Brain microvascular endothelial cell (primary cell): ENCODE data around the gene PRKCG.

Experiments used
- DNase-seq: peaks from one replicate; pipeline ENCODE4 v3.0.0-alpha.2; 2020
- H3K27ac ChIP-seq: fragments of 250-450 bp; sonication (Bioruptor Pico); 2 replicates; pipeline ENCODE4 v1.5.1; 2020; ENCODE audit warnings: mild to moderate bottlenecking, moderate library complexity
- H3K27me3 ChIP-seq: fragments of 250-450 bp; sonication (Bioruptor Pico); replicated peaks from 2 replicates; pipeline ENCODE4 v1.5.1; 2020; ENCODE audit warnings: mild to moderate bottlenecking
- H3K36me3 ChIP-seq: fragments of 250-450 bp; sonication (Bioruptor Pico); replicated peaks from 2 replicates; pipeline ENCODE4 v1.5.1; 2020; ENCODE audit warnings: mild to moderate bottlenecking
- H3K4me3 ChIP-seq: 2 replicates; pipeline ENCODE4 v1.5.1; 2011; ENCODE audit warnings: low read depth, mild to moderate bottlenecking, control low read depth, low read length, moderate library complexity
- in situ Hi-C: cut with HindIII; loops from 2 replicates; pipeline ENCODE4 v1.10.0; 2017; ENCODE audit warnings: low sequenced_read_pairs, low pct_ligation_motif_present
- TF ChIP-seq, protein P1 (sequence below): IDR thresholded peaks from 2 replicates; pipeline ENCODE4 v1.5.1; 2011; ENCODE audit warnings: low read depth, mild to moderate bottlenecking, moderate library complexity, low read length, control low read depth, inconsistent platforms; ENCODE audit errors: missing control alignments

The PRKCG gene

DNA sequence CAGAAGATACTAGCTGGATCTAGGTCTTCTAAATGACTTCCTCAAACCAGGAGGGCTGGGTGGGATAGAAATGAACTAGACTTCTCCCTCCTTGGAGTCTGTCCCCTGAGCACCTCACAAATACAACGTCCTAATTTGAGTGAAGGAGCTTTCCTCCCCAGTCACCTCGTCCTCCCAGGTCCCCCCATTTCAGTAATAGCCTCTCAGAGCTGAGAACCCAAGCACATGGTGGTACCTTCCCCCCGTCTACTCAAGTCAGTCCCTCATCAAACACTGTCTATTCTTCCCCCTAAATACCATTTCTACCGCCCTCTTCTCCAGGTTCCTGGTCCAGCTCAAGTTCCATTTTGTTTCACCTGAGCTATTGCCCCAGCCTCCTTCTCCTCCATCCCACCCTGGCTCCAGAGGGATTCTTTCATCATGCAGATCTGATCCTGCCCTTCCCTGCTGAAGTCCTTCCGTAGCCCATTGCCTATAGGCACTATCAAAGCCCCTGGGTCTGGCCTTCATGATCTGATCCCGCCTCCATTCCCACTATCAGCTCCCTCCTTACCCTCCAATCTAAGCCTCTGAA, 5.3 kb upstream of the PRKCG start:
- Histone ChIP-seq H3K27ac (no peak overlapping the region), H3K4me3 (no peak overlapping the region), H3K36me3 (peaks cover 49% of the 10 kb centered on the region), H3K27me3 (no peaks in the 10 kb centered on the region)
- TF ChIP-seq, protein P1, sequence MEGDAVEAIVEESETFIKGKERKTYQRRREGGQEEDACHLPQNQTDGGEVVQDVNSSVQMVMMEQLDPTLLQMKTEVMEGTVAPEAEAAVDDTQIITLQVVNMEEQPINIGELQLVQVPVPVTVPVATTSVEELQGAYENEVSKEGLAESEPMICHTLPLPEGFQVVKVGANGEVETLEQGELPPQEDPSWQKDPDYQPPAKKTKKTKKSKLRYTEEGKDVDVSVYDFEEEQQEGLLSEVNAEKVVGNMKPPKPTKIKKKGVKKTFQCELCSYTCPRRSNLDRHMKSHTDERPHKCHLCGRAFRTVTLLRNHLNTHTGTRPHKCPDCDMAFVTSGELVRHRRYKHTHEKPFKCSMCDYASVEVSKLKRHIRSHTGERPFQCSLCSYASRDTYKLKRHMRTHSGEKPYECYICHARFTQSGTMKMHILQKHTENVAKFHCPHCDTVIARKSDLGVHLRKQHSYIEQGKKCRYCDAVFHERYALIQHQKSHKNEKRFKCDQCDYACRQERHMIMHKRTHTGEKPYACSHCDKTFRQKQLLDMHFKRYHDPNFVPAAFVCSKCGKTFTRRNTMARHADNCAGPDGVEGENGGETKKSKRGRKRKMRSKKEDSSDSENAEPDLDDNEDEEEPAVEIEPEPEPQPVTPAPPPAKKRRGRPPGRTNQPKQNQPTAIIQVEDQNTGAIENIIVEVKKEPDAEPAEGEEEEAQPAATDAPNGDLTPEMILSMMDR = no peak
- in situ Hi-C loops = no loop called here
- DNase-seq = no peak

DNA sequence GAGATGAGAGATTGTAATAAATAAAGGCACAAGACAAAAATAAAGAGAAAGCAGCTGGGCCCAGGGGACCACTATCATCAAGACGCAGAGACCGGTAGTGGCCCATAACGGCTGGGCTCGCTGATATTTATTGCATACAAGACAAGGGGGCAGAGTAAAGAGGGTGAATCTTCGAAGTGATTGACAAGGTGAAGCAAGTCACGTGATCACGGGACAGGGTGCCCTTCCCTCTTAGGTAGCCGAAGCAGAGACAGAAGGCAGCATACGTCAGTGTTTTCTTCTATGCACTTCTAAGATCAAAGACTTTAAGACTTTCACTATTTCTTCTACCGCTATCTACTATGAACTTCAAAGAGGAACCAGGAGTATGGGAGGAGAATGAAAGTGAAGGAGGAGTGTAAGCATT, 4.6 kb upstream of the PRKCG start:
- no peak for DNase-seq
- Histone ChIP-seq H3K4me3 (no peak overlapping the region), H3K36me3 (peaks cover 43% of the 10 kb centered on the region), H3K27ac (no peak overlapping the region), H3K27me3 (peaks cover 3% of the 10 kb centered on the region)
- TF ChIP-seq, protein P1 = no peak
- in situ Hi-C loops = no loop called here

DNA sequence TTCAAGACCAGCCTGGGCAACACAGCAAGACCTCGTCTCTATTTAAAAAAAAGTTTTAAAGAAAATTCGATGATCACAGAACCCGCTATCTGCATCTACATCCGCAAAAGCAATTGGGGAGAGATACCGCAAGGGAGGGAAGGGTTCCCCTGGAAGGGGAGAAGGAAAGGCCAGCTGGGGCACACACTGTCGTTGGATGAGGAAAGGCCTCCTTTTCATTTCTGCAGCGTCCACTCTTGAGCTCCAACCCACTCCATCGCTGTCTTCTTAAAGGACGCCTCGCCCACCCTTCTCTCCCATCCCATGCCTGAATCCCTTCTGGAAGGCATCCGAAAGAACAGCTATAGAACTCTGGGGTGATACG, 3.2 kb upstream of the PRKCG start:
- Histone ChIP-seq H3K27ac (peak overlapping the region; percentile 8), H3K27me3 (peaks cover 13% of the 10 kb centered on the region), H3K36me3 (peaks cover 29% of the 10 kb centered on the region), H3K4me3 (peak overlapping the region; percentile 64)
- in situ Hi-C loops = no loop called here
- TF ChIP-seq, protein P1 = no peak
- DNase-seq = peak; percentile 49

DNA sequence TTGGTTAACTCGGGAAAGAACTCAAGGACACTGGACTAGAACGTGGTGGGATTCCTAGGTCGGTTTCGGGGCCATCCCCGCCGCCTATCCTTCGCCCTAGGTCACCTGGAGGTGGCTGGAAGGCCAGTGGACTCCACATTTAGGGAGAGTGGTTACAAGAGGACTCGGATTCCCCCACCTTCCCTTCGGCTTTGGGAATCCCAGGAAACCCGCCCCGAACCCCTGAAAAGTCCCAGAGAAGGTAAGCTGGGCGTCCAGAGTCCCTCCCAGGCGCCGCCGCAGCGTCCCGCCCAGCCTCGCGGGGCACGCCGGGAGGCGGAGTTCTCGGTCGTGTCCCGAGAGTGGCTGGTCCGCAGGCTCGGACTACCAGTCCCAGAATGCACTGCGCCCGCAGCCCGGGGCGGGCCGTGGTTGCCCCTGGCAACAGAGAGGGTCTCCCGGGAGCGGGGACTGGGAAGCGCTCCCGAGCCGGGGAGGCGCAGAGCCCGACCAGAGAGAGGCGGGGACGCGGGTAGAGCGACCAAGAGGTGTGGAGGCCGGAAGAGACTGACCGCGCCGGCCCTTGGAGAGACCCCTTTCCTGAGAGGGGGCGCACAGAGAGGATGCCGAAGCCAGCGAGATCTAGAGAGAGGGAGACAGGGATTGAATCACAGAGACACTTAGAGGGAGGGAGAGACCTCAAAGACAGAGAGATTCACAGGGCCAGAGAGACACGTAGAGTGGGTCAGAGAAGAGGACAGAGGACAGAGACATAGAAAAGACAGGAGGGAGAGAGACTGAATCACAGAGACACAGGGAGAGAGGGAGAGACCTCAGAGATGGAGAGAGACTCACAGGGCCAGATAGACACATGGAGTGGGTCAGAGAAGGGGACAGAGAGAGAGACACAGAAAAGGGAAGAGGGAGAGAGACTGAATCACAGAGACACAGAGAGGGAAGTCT, 2.6 kb upstream of the PRKCG start:
- Histone ChIP-seq H3K27ac (peak overlapping the region; percentile 8), H3K27me3 (peaks cover 20% of the 10 kb centered on the region), H3K4me3 (peak overlapping the region; percentile 64), H3K36me3 (peaks cover 22% of the 10 kb centered on the region)
- TF ChIP-seq, protein P1 = no peak
- in situ Hi-C loops = no loop called here
- DNase-seq = peak; percentile 88

DNA sequence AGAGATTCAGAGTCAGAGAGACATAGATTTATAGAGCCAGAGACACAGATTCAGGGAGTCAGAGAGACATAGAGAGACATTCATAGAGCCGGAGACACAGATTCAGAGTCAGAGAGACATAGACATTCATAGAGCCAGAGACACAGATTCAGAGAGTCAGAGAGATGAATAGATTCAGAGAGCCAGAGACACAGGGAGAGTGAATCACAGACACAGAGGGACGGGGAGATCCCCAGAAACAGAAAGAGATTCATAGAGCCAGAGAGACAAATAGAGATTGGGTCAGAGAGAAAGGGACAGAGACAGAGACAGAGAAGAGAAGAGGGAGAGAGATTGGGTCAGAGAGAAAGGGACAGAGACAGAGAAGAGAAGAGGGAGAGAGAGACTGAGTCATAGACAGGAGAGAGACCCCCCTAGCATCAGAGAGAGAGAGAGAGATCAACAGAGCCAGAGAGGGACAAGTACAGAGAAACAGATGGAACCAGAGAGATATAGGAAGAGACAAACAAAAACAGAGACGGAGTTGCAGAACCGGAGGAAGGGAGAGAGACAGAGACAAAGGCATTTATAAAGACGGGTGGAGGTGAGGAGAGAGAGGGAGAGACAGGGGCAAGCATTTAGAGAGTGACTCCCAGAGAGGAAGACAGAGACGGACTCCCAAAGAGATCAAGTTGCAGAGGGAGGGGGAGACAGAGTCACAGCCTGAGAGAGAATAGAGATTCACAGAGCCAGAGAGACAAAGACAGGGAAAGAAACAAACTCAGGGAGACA, 1.1 kb upstream of the PRKCG start:
- Histone ChIP-seq H3K4me3 (no peak overlapping the region), H3K36me3 (peaks cover 9% of the 10 kb centered on the region), H3K27me3 (peaks cover 25% of the 10 kb centered on the region), H3K27ac (no peak overlapping the region)
- TF ChIP-seq, protein P1 = no peak
- in situ Hi-C loops = no loop called here
- no peak for DNase-seq
